ENCODE results near the gene HS6ST1. TPM values are rescaled to one million over a fixed set of nuclear protein-coding genes. Genes with fewer than 3 reads are reported as not detected.

Gene HS6ST1
- total RNA-seq, 1 donor from 2014 or later, result 17.6 TPM

DNA sequence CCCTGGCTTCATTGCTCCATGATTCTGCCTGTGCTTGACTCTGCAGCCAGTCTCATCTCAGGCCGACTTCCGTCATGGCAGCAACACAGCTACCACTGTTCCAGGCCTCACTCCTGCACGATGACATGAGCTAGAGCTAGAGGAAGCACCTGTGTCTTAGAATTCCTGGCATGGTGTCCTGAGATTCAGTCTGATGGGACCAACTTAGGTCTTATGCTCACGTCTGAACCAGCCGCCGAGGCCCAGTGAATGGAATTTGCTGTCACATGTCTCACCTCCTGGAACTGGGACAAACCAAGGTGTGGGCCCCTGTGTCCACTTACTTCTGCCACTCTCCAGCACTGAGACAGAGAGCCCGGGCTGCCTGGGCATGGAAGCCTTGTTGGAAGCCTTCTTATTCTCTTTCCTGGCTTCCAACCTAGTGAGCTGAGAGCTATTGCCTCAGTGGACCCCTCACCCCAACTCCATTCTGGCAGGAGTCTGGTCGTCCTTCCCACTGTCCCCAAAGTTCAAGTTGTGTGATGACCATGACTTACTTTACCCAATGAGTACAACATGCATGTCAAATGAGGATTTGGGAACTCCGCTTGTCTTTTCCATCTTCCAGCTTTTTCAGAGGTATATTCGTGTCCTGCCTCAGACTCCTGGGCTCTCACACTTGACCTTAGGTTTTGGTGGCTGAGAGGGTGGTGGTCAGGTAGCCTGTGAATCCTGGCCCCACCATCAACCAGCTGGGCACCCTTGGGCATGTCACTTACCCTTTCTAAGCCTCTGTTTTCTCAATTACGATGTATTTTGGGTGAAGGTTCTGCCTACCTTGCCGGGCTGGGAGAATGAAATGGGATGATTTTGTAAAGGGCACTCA, 39.1 kb upstream of the HS6ST1 start:
- DNase-seq (ENCODE audit: low read depth), result no peak
- TF ChIP-seq, protein P1, sequence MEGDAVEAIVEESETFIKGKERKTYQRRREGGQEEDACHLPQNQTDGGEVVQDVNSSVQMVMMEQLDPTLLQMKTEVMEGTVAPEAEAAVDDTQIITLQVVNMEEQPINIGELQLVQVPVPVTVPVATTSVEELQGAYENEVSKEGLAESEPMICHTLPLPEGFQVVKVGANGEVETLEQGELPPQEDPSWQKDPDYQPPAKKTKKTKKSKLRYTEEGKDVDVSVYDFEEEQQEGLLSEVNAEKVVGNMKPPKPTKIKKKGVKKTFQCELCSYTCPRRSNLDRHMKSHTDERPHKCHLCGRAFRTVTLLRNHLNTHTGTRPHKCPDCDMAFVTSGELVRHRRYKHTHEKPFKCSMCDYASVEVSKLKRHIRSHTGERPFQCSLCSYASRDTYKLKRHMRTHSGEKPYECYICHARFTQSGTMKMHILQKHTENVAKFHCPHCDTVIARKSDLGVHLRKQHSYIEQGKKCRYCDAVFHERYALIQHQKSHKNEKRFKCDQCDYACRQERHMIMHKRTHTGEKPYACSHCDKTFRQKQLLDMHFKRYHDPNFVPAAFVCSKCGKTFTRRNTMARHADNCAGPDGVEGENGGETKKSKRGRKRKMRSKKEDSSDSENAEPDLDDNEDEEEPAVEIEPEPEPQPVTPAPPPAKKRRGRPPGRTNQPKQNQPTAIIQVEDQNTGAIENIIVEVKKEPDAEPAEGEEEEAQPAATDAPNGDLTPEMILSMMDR (conservative IDR thresholded peaks at IDR 0.05; ENCODE audit: low read depth, low read length), result no peak
- no peak overlapping the region for H3K4me3 ChIP-seq (ENCODE audit: low read depth, low read length)

DNA sequence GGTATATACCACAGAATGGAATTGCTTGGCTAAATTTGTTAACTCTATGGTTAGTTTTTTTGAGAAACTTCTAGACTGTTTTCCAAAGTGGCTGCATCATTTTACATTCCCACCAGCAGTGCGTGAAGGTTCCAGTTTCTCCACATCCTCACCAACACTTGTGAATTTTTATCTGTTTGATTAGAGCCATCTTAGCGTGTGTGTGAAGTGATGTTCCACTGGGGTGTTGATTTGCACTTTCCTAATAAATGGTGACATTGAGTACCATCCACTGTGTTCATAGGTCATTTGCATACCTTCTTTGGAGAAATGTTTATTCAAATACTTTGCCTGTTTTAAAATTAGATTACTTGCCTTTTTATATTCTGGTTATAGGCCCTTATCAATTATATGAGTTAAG, 37.5 kb upstream of the HS6ST1 start:
- no peak overlapping the region for H3K4me3 ChIP-seq (ENCODE audit: low read depth, low read length)
- TF ChIP-seq, protein P1 (conservative IDR thresholded peaks at IDR 0.05; ENCODE audit: low read depth, low read length), result no peak
- no peak for DNase-seq (ENCODE audit: low read depth)

DNA sequence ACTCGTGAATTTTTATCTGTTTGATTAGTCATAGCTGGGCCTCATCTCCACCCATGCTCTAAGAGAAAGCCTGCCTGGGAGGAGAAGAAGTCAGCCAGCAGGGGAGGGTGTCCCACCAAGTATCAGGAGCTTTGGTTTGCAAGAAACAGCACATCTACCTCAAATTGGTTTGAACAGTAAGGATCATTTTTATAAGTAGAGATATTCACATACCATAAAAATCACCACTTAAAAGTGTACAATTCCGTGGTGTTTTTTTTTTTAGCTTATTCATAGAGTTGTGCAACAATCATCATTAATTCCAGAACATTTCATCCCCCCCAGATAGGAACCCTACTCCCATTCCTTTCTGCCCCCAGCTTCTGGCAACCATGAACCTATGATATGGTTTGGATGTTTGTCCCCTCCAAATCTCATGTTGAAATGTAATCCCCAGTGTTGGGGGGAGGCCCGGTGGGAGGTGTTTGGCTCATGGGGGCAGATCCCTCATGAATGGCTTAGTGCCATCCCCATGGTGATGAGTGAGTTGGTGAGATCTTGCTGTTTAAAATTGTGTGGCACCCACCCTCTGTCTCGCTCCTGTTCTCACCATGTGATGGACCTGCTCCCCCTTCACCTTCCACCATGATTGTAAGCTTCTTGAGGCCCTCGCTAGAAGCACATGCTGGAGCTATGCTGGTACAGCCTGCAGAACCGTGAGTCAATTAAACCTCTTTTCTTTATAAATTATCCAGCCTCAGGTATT, 36.2 kb upstream of the HS6ST1 start:
- TF ChIP-seq, protein P1 (conservative IDR thresholded peaks at IDR 0.05; ENCODE audit: low read depth, low read length), result peak; percentile 20
- no peak overlapping the region for H3K4me3 ChIP-seq (ENCODE audit: low read depth, low read length)
- DNase-seq (ENCODE audit: low read depth), result no peak

DNA sequence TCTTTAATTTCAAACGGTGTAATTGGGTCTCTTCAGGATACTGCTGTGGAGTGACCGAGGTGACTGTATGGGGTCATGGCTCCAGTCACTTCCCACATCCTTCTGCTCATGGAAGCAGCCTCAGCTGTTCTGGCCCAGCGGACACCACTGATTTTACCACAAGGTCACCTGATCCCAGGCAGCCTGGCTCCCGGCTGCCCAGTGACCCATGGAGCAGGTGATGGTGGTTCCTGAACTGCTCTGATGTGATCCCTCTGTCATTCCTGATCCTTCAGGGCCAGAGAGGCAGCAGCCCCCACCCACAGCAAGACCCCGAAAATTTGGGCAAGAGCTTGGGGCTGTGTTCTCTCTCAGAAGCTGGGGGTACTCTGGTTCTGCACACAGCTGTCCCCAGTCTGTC, 35.5 kb upstream of the HS6ST1 start:
- TF ChIP-seq, protein P1 (conservative IDR thresholded peaks at IDR 0.05; ENCODE audit: low read depth, low read length), result no peak
- H3K4me3 ChIP-seq (ENCODE audit: low read depth, low read length), result no peak overlapping the region
- no peak for DNase-seq (ENCODE audit: low read depth)

DNA sequence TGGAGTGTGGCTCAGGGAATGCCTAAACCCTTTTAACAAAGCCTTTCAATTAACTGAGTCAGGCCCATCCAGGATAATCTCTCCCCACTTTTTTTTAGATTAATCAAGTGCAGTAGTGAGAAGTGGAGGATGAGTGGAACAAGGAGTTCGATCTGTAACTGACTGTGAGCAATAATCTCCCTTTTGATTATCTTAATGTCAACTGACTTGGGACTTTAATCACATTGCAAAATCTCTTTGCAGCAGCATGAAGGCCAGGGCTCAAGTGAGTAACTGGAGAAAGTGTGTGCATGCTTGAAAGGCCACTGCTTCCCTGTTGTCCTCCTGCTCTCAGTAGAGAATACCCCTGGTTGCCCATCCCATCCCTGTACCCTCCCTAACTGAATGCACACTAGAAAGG, 32.1 kb upstream of the HS6ST1 start:
- TF ChIP-seq, protein P1 (conservative IDR thresholded peaks at IDR 0.05; ENCODE audit: low read depth, low read length), result no peak
- DNase-seq (ENCODE audit: low read depth), result no peak
- H3K4me3 ChIP-seq (ENCODE audit: low read depth, low read length), result no peak overlapping the region

DNA sequence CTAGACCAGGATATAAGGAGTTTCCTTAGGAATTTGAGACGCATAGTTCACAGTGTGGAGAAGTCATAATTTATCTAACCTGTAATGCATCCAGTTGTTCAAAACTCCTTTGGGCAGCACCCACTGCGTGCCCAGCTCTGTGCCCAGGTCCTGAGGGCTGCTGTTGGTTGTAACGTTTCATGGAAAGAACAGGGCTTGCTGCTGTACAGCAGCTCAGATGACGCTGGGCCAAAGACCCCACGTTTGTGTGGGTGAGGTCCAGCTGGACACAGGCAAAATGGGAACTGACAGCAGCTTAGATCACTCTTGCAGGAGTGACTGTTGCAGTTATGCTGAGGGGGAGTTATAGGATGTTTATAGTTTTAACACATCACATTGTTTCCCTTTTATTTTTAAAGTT, 30.0 kb upstream of the HS6ST1 start:
- H3K4me3 ChIP-seq (ENCODE audit: low read depth, low read length), result no peak overlapping the region
- no peak for DNase-seq (ENCODE audit: low read depth)
- TF ChIP-seq, protein P1 (conservative IDR thresholded peaks at IDR 0.05; ENCODE audit: low read depth, low read length), result no peak
